ENCODE data around the gene TACC3. TPM values are rescaled to one million over a fixed set of nuclear protein-coding genes. Genes with fewer than 3 reads are reported as not detected.

The TACC3 gene
- total RNA-seq, 4 donors from 2014 or later, result 4.6 to 15.6 (median 7.3) TPM

GRCh38 chr4:1788254-1788973, 67.1 kb downstream of the TACC3 start:
- no peak for DNase-seq
- H3K27me3 ChIP-seq, result no peaks in the 10 kb centered on the region
- H3K27ac ChIP-seq, result no peak overlapping the region
- no peak for TF ChIP-seq POLR2A (IDR thresholded peaks at IDR 0.05)
- TF ChIP-seq CTCF (IDR thresholded peaks at IDR 0.05), result no peak
- H3K4me3 ChIP-seq, result no peak overlapping the region
- H3K36me3 ChIP-seq, result no peaks in the 10 kb centered on the region
- no peaks in the 10 kb centered on the region for H3K4me1 ChIP-seq
- intact Hi-C loops (cut with DNase I; ENCODE audit: low total_unique reads), result no loop called here
- no peaks in the 10 kb centered on the region for H3K9me3 ChIP-seq

DNA sequence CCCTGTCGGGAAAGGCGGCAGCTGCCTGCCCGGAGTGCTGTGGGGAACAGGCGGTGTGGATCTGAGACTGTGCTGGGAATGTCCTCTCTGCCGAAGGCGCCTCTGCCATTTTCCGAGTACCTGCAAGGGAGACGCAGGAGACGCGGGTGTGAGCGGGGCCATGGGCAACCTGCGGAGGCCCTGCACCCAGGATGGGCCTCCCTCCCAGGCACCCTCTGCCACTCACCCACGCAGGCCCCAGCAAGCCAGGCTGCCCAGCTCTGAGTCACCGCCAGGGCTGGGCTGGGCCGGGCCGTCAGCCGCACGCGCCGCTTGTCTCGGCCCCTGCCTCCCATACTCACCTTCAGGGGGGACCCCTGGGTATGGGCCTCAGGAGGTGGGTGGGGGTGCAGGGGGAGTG, 68.2 kb downstream of the TACC3 start:
- Histone ChIP-seq H3K27me3 (peaks cover 0 to 8% of the 10 kb centered on the region in 2 donors), H3K4me3 (no peak overlapping the region), H3K36me3 (no peaks in the 10 kb centered on the region), H3K4me1 (peaks cover 0 to 9% of the 10 kb centered on the region in 2 donors), H3K27ac (no peak overlapping the region), H3K9me3 (no peaks in the 10 kb centered on the region)
- no peak for DNase-seq
- intact Hi-C loops (cut with DNase I; ENCODE audit: low total_unique reads), result no loop called here
- TF ChIP-seq CTCF (IDR thresholded peaks at IDR 0.05) (no peak), POLR2A (IDR thresholded peaks at IDR 0.05) (no peak)

- intact Hi-C loops (cut with DNase I; ENCODE audit: low total_unique reads), result no loop called here
- Histone ChIP-seq H3K36me3 (no peaks in the 10 kb centered on the region), H3K27ac (no peak overlapping the region), H3K9me3 (no peaks in the 10 kb centered on the region), H3K27me3 (peaks cover 0 to 8% of the 10 kb centered on the region in 2 donors), H3K4me1 (peaks cover 0 to 14% of the 10 kb centered on the region in 2 donors), H3K4me3 (no peak overlapping the region)
- no peak for DNase-seq
- TF ChIP-seq CTCF (IDR thresholded peaks at IDR 0.05), result no peak
- TF ChIP-seq POLR2A (IDR thresholded peaks at IDR 0.05), result no peak
These were observed 68.7 kb downstream of the TACC3 start for GRCh38 chr4:1790005-1790404.

- intact Hi-C loops (cut with DNase I; ENCODE audit: low total_unique reads), result no loop called here
- no peak overlapping the region for H3K4me3 ChIP-seq
- peaks cover 15 to 16% of the 10 kb centered on the region in 2 donors for H3K27me3 ChIP-seq
These were observed 71.0 kb downstream of the TACC3 start for GRCh38 chr4:1792158-1792831.

More at GRCh38 chr4:1792158-1792831, 71.0 kb downstream of the TACC3 start:
- no peaks in the 10 kb centered on the region for H3K9me3 ChIP-seq
- TF ChIP-seq CTCF (IDR thresholded peaks at IDR 0.05) (no peak), POLR2A (IDR thresholded peaks at IDR 0.05) (no peak)
- H3K36me3 ChIP-seq, result no peaks in the 10 kb centered on the region
- DNase-seq, result no peak
- no peak overlapping the region for H3K27ac ChIP-seq
- peaks cover 0 to 17% of the 10 kb centered on the region in 2 donors for H3K4me1 ChIP-seq

Data from uterus (tissue), 4 donors.